NT2/D1 (cell line): Measurements from ENCODE around the gene TMEM86B.

ENCODE experiments used
- DNase-seq: peaks from one replicate; pipeline ENCODE4 v3.0.0-alpha.2; 2011; ENCODE audit warnings: low read depth, low spot score
- H3K27me3 ChIP-seq: 2 replicates; pipeline ENCODE4 v1.6.0; 2011; ENCODE audit warnings: mild to moderate bottlenecking; ENCODE audit not compliant: insufficient read length, insufficient read depth
- H3K36me3 ChIP-seq: 2 replicates; pipeline ENCODE4 v1.6.1; 2011; ENCODE audit warnings: mild to moderate bottlenecking, low read length, mixed read lengths; ENCODE audit not compliant: insufficient read depth, insufficient read length
- H3K4me1 ChIP-seq: 2 replicates; pipeline ENCODE4 v1.5.1; 2011; ENCODE audit not compliant: insufficient read depth, insufficient read length
- H3K4me3 ChIP-seq: 2 replicates; pipeline ENCODE4 v1.5.1; 2011; ENCODE audit warnings: low read depth; ENCODE audit not compliant: insufficient read length
- H3K9ac ChIP-seq: 2 replicates; pipeline ENCODE4 v1.6.0; 2011; ENCODE audit warnings: low read depth; ENCODE audit not compliant: insufficient read length
- H3K9me3 ChIP-seq: 2 replicates; pipeline ENCODE4 v1.5.1; 2011; ENCODE audit warnings: mild to moderate bottlenecking, low read length; ENCODE audit not compliant: insufficient read depth
- SUZ12 ChIP-seq: IDR thresholded peaks from 2 replicates; pipeline ENCODE4 v1.6.1; 2011; ENCODE audit not compliant: insufficient read length, insufficient read depth; ENCODE audit errors: extremely low read depth
- YY1 ChIP-seq: IDR thresholded peaks from 2 replicates; pipeline ENCODE4 v1.6.1; 2011; ENCODE audit not compliant: insufficient read length, insufficient read depth
- ZNF274 ChIP-seq: IDR thresholded peaks from 2 replicates; pipeline ENCODE4 v1.6.1; 2011; ENCODE audit warnings: mild to moderate bottlenecking, low read depth, low read length

The TMEM86B gene

GRCh38 chr19:55224038-55224665 is 4.4 kb downstream of the TMEM86B start:
- no peak for TF ChIP-seq SUZ12
- no peak for TF ChIP-seq YY1
- TF ChIP-seq ZNF274: no peak
- Histone ChIP-seq H3K4me1 (no peaks in the 10 kb centered on the region), H3K9me3 (peaks cover 13% of the 10 kb centered on the region; the same call in 1 of the 2 replicates), H3K27me3 (no peaks in the 10 kb centered on the region), H3K36me3 (peaks cover 41% of the 10 kb centered on the region), H3K9ac (no peak overlapping the region), H3K4me3 (no peak overlapping the region)
- DNase-seq: no peak

- H3K4me1 ChIP-seq: no peaks in the 10 kb centered on the region
- peaks cover 35% of the 10 kb centered on the region for H3K36me3 ChIP-seq
- no peak for DNase-seq
- no peak overlapping the region for H3K4me3 ChIP-seq
- no peaks in the 10 kb centered on the region for H3K27me3 ChIP-seq
- no peak for TF ChIP-seq ZNF274
- TF ChIP-seq YY1: no peak
- TF ChIP-seq SUZ12: no peak
- peaks cover 13% of the 10 kb centered on the region; the same call in 1 of the 2 replicates for H3K9me3 ChIP-seq
- H3K9ac ChIP-seq: no peak overlapping the region
Measured at GRCh38 chr19:55223291-55224037, 5.1 kb downstream of the TMEM86B start.

GRCh38 chr19:55220525-55220924 is 8.0 kb downstream of the TMEM86B start:
- Histone ChIP-seq H3K9ac (no peak overlapping the region), H3K36me3 (peaks cover 13% of the 10 kb centered on the region), H3K4me3 (no peak overlapping the region), H3K4me1 (no peaks in the 10 kb centered on the region), H3K9me3 (peaks cover 13% of the 10 kb centered on the region; the same call in 1 of the 2 replicates), H3K27me3 (no peaks in the 10 kb centered on the region)
- TF ChIP-seq SUZ12 (no peak), ZNF274 (no peak), YY1 (no peak)
- DNase-seq: no peak

- Histone ChIP-seq H3K27me3 (no peaks in the 10 kb centered on the region), H3K36me3 (no peaks in the 10 kb centered on the region), H3K9ac (peak overlapping the region; percentile 61), H3K4me1 (no peaks in the 10 kb centered on the region), H3K4me3 (peak overlapping the region; percentile 49), H3K9me3 (peaks cover 30% of the 10 kb centered on the region; the same call in 1 of the 2 replicates)
- no peak for TF ChIP-seq YY1
- no peak for TF ChIP-seq ZNF274
- TF ChIP-seq SUZ12: no peak
- peak; percentile 84 for DNase-seq
Measured at GRCh38 chr19:55216461-55217198, 11.9 kb downstream of the TMEM86B start.

- no peak overlapping the region for H3K4me3 ChIP-seq
- H3K9me3 ChIP-seq: peaks cover 17% of the 10 kb centered on the region; the same call in 1 of the 2 replicates
- no peak for DNase-seq
- no peak for TF ChIP-seq ZNF274
- TF ChIP-seq SUZ12: no peak
- no peak for TF ChIP-seq YY1
- no peak overlapping the region for H3K9ac ChIP-seq
- no peaks in the 10 kb centered on the region for H3K36me3 ChIP-seq
- H3K27me3 ChIP-seq: no peaks in the 10 kb centered on the region
- H3K4me1 ChIP-seq: peaks cover 3% of the 10 kb centered on the region
Measured at GRCh38 chr19:55213547-55213946, 15.0 kb downstream of the TMEM86B start.

- Histone ChIP-seq H3K36me3 (no peaks in the 10 kb centered on the region), H3K4me1 (peaks cover 3% of the 10 kb centered on the region), H3K4me3 (no peak overlapping the region), H3K9ac (no peak overlapping the region), H3K9me3 (peaks cover 17% of the 10 kb centered on the region; the same call in 1 of the 2 replicates), H3K27me3 (no peaks in the 10 kb centered on the region)
- no peak for TF ChIP-seq SUZ12
- TF ChIP-seq YY1: no peak
- TF ChIP-seq ZNF274: no peak
- DNase-seq: no peak
Measured at GRCh38 chr19:55212447-55212846, 16.1 kb downstream of the TMEM86B start.

GRCh38 chr19:55209693-55210472 is 18.7 kb downstream of the TMEM86B start:
- no peak for DNase-seq
- Histone ChIP-seq H3K36me3 (no peaks in the 10 kb centered on the region), H3K27me3 (no peaks in the 10 kb centered on the region), H3K4me3 (no peak overlapping the region), H3K9ac (no peak overlapping the region), H3K9me3 (peaks cover 17% of the 10 kb centered on the region; the same call in 1 of the 2 replicates), H3K4me1 (peaks cover 7% of the 10 kb centered on the region)
- TF ChIP-seq YY1 (no peak), ZNF274 (no peak), SUZ12 (no peak)
